Ishikawa (cell line): ENCODE data around the gene CSNK2A2.

Experiments used
- FOXM1 ChIP-seq: IDR thresholded peaks from 2 replicates; pipeline ENCODE4 v1.6.1; 2012; ENCODE audit warnings: low read depth, borderline replicate concordance
- MAX ChIP-seq: IDR thresholded peaks from 2 replicates; pipeline ENCODE4 v1.6.1; 2012
- NFIC ChIP-seq: IDR thresholded peaks from 2 replicates; pipeline ENCODE4 v1.6.1; 2012
- RAD21 ChIP-seq: IDR thresholded peaks from 2 replicates; pipeline ENCODE4 v1.6.1; 2012; ENCODE audit warnings: low read depth
- REST ChIP-seq: IDR thresholded peaks from 2 replicates; pipeline ENCODE4 v1.6.1; 2012; ENCODE audit warnings: low read depth, mild to moderate bottlenecking
- YY1 ChIP-seq: IDR thresholded peaks from 2 replicates; pipeline ENCODE4 v1.6.1; 2012; ENCODE audit warnings: low read depth

GRCh38 chr16:58176608-58177352, 21.1 kb downstream of the CSNK2A2 start:
- no peak for TF ChIP-seq YY1
- TF ChIP-seq NFIC: no peak
- no peak for TF ChIP-seq MAX
- TF ChIP-seq FOXM1: no peak
- no peak for TF ChIP-seq RAD21
- TF ChIP-seq REST: no peak
